ENCODE data around the gene NCAM1.

GRCh38 chr11:113065330-113065729, 104.1 kb downstream of the NCAM1 start:
- TF ChIP-seq RAD21 (CRISPR knock-in tag; conservative IDR thresholded peaks at IDR 0.05 in 1 of 2, IDR thresholded peaks at IDR 0.05 in 1 of 2), result no peak
- TF ChIP-seq, protein P1, sequence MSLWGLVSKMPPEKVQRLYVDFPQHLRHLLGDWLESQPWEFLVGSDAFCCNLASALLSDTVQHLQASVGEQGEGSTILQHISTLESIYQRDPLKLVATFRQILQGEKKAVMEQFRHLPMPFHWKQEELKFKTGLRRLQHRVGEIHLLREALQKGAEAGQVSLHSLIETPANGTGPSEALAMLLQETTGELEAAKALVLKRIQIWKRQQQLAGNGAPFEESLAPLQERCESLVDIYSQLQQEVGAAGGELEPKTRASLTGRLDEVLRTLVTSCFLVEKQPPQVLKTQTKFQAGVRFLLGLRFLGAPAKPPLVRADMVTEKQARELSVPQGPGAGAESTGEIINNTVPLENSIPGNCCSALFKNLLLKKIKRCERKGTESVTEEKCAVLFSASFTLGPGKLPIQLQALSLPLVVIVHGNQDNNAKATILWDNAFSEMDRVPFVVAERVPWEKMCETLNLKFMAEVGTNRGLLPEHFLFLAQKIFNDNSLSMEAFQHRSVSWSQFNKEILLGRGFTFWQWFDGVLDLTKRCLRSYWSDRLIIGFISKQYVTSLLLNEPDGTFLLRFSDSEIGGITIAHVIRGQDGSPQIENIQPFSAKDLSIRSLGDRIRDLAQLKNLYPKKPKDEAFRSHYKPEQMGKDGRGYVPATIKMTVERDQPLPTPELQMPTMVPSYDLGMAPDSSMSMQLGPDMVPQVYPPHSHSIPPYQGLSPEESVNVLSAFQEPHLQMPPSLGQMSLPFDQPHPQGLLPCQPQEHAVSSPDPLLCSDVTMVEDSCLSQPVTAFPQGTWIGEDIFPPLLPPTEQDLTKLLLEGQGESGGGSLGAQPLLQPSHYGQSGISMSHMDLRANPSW (CRISPR knock-in tag; IDR thresholded peaks at IDR 0.05), result no peak
- TF ChIP-seq CTCF (IDR thresholded peaks at IDR 0.05 in 2 of 3, conservative IDR thresholded peaks at IDR 0.05 in 1 of 3; ENCODE audit: insufficient read depth in 2 of 3, low read depth in 1 of 3, low read length in 3 of 3), result no peak
- no peak for TF ChIP-seq XRCC5 (IDR thresholded peaks at IDR 0.05; ENCODE audit: low read depth, low read length)
- no peak for TF ChIP-seq CHD2 (IDR thresholded peaks at IDR 0.05; ENCODE audit: low read depth, low read length)
- TF ChIP-seq, protein P2, sequence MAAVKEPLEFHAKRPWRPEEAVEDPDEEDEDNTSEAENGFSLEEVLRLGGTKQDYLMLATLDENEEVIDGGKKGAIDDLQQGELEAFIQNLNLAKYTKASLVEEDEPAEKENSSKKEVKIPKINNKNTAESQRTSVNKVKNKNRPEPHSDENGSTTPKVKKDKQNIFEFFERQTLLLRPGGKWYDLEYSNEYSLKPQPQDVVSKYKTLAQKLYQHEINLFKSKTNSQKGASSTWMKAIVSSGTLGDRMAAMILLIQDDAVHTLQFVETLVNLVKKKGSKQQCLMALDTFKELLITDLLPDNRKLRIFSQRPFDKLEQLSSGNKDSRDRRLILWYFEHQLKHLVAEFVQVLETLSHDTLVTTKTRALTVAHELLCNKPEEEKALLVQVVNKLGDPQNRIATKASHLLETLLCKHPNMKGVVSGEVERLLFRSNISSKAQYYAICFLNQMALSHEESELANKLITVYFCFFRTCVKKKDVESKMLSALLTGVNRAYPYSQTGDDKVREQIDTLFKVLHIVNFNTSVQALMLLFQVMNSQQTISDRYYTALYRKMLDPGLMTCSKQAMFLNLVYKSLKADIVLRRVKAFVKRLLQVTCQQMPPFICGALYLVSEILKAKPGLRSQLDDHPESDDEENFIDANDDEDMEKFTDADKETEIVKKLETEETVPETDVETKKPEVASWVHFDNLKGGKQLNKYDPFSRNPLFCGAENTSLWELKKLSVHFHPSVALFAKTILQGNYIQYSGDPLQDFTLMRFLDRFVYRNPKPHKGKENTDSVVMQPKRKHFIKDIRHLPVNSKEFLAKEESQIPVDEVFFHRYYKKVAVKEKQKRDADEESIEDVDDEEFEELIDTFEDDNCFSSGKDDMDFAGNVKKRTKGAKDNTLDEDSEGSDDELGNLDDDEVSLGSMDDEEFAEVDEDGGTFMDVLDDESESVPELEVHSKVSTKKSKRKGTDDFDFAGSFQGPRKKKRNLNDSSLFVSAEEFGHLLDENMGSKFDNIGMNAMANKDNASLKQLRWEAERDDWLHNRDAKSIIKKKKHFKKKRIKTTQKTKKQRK (IDR thresholded peaks at IDR 0.05; ENCODE audit: borderline replicate concordance, low read depth, low read length), result no peak
- TF ChIP-seq EZH2 (IDR thresholded peaks at IDR 0.05; ENCODE audit: borderline replicate concordance, low read depth, low read length), result no peak
- no peak for TF ChIP-seq FOXM1 (IDR thresholded peaks at IDR 0.05; ENCODE audit: low read depth)
- TF ChIP-seq FOXM1 (CRISPR knock-in tag; IDR thresholded peaks at IDR 0.05; ENCODE audit: low read depth), result no peak

Measured in K562 (cell line).